ENCODE data around the gene EPS8. TPM values are rescaled to one million over a fixed set of nuclear protein-coding genes. Genes with fewer than 3 reads are reported as not detected.

The EPS8 gene
- total RNA-seq, 2 donors from 2014 or later: 6.7 to 8.1 TPM

- WGBS, 2 experiments (ENCODE audit: insufficient coverage in 1 of 2, insufficient read length in 1 of 2): 75 to 90% methylated on average over 1 of the region's 1 CpG
- DNase-seq: no peak
- H3K27ac ChIP-seq (ENCODE audit: low read depth, low read length): no peak overlapping the region
- no peaks in the 10 kb centered on the region for H3K9me3 ChIP-seq (ENCODE audit: control insufficient read depth, low read length)
- H3K4me1 Mint-ChIP-seq: peaks cover 53% of the 10 kb centered on the region
- H3K36me3 Mint-ChIP-seq (ENCODE audit: low read depth): no peaks in the 10 kb centered on the region
- TF ChIP-seq CTCF (conservative IDR thresholded peaks at IDR 0.05): no peak
- no peak overlapping the region for H3K4me3 Mint-ChIP-seq
- no peak overlapping the region for H3K27ac Mint-ChIP-seq
- H3K27me3 Mint-ChIP-seq (ENCODE audit: insufficient read depth): no peaks in the 10 kb centered on the region
- no peaks in the 10 kb centered on the region for H3K9me3 Mint-ChIP-seq
- H3K4me1 ChIP-seq (ENCODE audit: control insufficient read depth, insufficient read depth, low read length): peaks cover 17% of the 10 kb centered on the region
- no peak overlapping the region for H3K9ac ChIP-seq (ENCODE audit: extremely low read depth, low read length, poor library complexity, severe bottlenecking)
- no peak overlapping the region for H3K4me3 ChIP-seq (ENCODE audit: low read length)
- H3K27me3 ChIP-seq (ENCODE audit: control insufficient read depth, insufficient read depth, low read length, poor library complexity, severe bottlenecking): no peaks in the 10 kb centered on the region
- H3K36me3 ChIP-seq (ENCODE audit: control insufficient read depth, insufficient read depth, low read length): no peaks in the 10 kb centered on the region
Observed at GRCh38 chr12:15633201-15633600, 156.0 kb downstream of the EPS8 start.

DNA sequence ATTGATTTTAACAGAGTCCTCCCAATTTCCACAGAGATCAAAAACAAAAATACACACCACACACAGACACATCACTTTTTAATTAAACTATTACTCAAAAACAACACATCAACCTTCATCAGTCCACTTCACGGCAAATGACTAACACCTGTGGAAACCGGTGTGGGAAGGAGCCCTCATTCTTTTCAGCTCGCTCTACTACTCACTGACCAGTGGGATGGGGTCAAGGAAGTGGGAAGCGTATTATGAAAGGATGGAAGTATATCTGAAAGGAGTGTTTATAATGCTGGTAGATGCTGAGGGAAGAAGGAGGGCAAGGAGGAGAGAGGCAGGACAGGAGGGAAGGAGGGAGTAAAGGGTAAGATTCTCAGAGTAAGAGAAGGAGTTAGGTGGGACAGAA lies 156.5 kb downstream of the EPS8 start:
- Mint-ChIP-seq H3K27ac (no peak overlapping the region), H3K4me1 (peaks cover 51% of the 10 kb centered on the region), H3K36me3 (ENCODE audit: low read depth) (no peaks in the 10 kb centered on the region), H3K9me3 (no peaks in the 10 kb centered on the region), H3K4me3 (no peak overlapping the region), H3K27me3 (ENCODE audit: insufficient read depth) (no peaks in the 10 kb centered on the region)
- no peak overlapping the region for H3K27ac ChIP-seq (ENCODE audit: low read depth, low read length)
- H3K36me3 ChIP-seq (ENCODE audit: control insufficient read depth, insufficient read depth, low read length): no peaks in the 10 kb centered on the region
- peaks cover 17% of the 10 kb centered on the region for H3K4me1 ChIP-seq (ENCODE audit: control insufficient read depth, insufficient read depth, low read length)
- no peak for DNase-seq
- WGBS, 2 experiments (ENCODE audit: insufficient coverage in 1 of 2, insufficient read length in 1 of 2): 92 to 100% methylated on average over 1 to 4 of the region's 4 CpGs
- no peak for TF ChIP-seq CTCF (conservative IDR thresholded peaks at IDR 0.05)
- H3K27me3 ChIP-seq (ENCODE audit: control insufficient read depth, insufficient read depth, low read length, poor library complexity, severe bottlenecking): no peaks in the 10 kb centered on the region
- H3K9ac ChIP-seq (ENCODE audit: extremely low read depth, low read length, poor library complexity, severe bottlenecking): no peak overlapping the region
- no peaks in the 10 kb centered on the region for H3K9me3 ChIP-seq (ENCODE audit: control insufficient read depth, low read length)
- no peak overlapping the region for H3K4me3 ChIP-seq (ENCODE audit: low read length)

- Histone ChIP-seq H3K4me1 (ENCODE audit: control insufficient read depth, insufficient read depth, low read length) (peaks cover 17% of the 10 kb centered on the region), H3K9ac (ENCODE audit: extremely low read depth, low read length, poor library complexity, severe bottlenecking) (no peak overlapping the region), H3K36me3 (ENCODE audit: control insufficient read depth, insufficient read depth, low read length) (no peaks in the 10 kb centered on the region), H3K9me3 (ENCODE audit: control insufficient read depth, low read length) (no peaks in the 10 kb centered on the region), H3K4me3 (ENCODE audit: low read length) (no peak overlapping the region), H3K27ac (ENCODE audit: low read depth, low read length) (no peak overlapping the region), H3K27me3 (ENCODE audit: control insufficient read depth, insufficient read depth, low read length, poor library complexity, severe bottlenecking) (no peaks in the 10 kb centered on the region)
- TF ChIP-seq CTCF (conservative IDR thresholded peaks at IDR 0.05): no peak
- no peaks in the 10 kb centered on the region for H3K27me3 Mint-ChIP-seq (ENCODE audit: insufficient read depth)
- peaks cover 38% of the 10 kb centered on the region for H3K4me1 Mint-ChIP-seq
- no peak for DNase-seq
- no peak overlapping the region for H3K4me3 Mint-ChIP-seq
- WGBS, 2 experiments (ENCODE audit: insufficient coverage in 1 of 2, insufficient read length in 1 of 2): 92% methylated on average over 6 of the region's 6 CpGs; no CpG with 5 or more reads in 1 of the 2 experiments
- H3K9me3 Mint-ChIP-seq: no peaks in the 10 kb centered on the region
- H3K36me3 Mint-ChIP-seq (ENCODE audit: low read depth): no peaks in the 10 kb centered on the region
- H3K27ac Mint-ChIP-seq: no peak overlapping the region
Observed at GRCh38 chr12:15631007-15631715, 158.0 kb downstream of the EPS8 start.

Measured in endodermal cell (in vitro differentiated cells).